Adrenal gland (tissue), 5 donors: Measurements from ENCODE around the gene FBRSL1.

ENCODE experiments used
- POLR2A ChIP-seq, 2 donors: fragments of 450-650 bp; IDR thresholded peaks; one replicate each; pipeline ENCODE4 v1.6.1; 2017; ENCODE audit warnings: antibody characterized with exemption in 2 of 2, mild to moderate bottlenecking in 2 of 2, moderate library complexity in 1 of 2
- TF ChIP-seq, protein P1 (sequence below), 6 experiments: fragments of 450-650 bp in 4 of 6; fragments of 200-600 bp in 2 of 6; sonication (generic) in 1 of 6; IDR thresholded peaks; 1 replicate in 5 of 6; 2 replicates in 1 of 6; pipeline versions ENCODE4 v1.5.1 to v1.8.0; 2016 to 2021; ENCODE audit warnings: antibody characterized with exemption in 6 of 6, mild to moderate bottlenecking in 2 of 6, moderate library complexity in 1 of 6
- donor health status: DM: no; HTN: no; CAD: no.

- TF ChIP-seq, protein P1, sequence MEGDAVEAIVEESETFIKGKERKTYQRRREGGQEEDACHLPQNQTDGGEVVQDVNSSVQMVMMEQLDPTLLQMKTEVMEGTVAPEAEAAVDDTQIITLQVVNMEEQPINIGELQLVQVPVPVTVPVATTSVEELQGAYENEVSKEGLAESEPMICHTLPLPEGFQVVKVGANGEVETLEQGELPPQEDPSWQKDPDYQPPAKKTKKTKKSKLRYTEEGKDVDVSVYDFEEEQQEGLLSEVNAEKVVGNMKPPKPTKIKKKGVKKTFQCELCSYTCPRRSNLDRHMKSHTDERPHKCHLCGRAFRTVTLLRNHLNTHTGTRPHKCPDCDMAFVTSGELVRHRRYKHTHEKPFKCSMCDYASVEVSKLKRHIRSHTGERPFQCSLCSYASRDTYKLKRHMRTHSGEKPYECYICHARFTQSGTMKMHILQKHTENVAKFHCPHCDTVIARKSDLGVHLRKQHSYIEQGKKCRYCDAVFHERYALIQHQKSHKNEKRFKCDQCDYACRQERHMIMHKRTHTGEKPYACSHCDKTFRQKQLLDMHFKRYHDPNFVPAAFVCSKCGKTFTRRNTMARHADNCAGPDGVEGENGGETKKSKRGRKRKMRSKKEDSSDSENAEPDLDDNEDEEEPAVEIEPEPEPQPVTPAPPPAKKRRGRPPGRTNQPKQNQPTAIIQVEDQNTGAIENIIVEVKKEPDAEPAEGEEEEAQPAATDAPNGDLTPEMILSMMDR (IDR thresholded peaks at IDR 0.05): no peak
- no peak for TF ChIP-seq POLR2A (IDR thresholded peaks at IDR 0.05)
Observed at GRCh38 chr12:132508860-132509732, 19.1 kb downstream of the FBRSL1 start.
